H1 (cell line): ENCODE results near the gene KCTD3. TPM values are rescaled to one million over a fixed set of nuclear protein-coding genes. Genes with fewer than 3 reads are reported as not detected.

Source experiments
- CTCF ChIA-PET: fragments of 300-600 bp; sonication (Branson Sonifier 250); formaldehyde crosslinking; loops from one replicate; lab custom pipeline; 2021; ENCODE audit not compliant: partially characterized antibody; lab: Charles Lee
- POLR2A ChIA-PET: fragments of 300-600 bp; sonication (Branson Sonifier 250); formaldehyde crosslinking; loops from one replicate; lab custom pipeline; 2021; ENCODE audit warnings: inconsistent platforms; ENCODE audit not compliant: partially characterized antibody; lab: Charles Lee
- DNase-seq, 2 experiments: peaks; one replicate each; pipeline versions ENCODE4 v3.0.0 to v3.0.0-alpha.2; 2010 to 2022; ENCODE audit warnings: low spot score in 2 of 2, low read depth in 1 of 2, mixed read lengths in 1 of 2
- FAIRE-seq: peaks from 2 replicates; lab custom pipeline; 2011; peaks lifted over from hg19 to GRCh38; lab: Jason Lieb, UNC
- H2AFZ ChIP-seq: 2 replicates; pipeline ENCODE4 v1.8.1; 2012; ENCODE audit warnings: low read length, inconsistent platforms
- H2AK5ac ChIP-seq: 2 replicates; pipeline ENCODE4 v1.6.1; 2013; ENCODE audit warnings: low read depth, low read length
- H2BK120ac ChIP-seq: replicated peaks from 2 replicates; pipeline ENCODE3; 2013; ENCODE audit warnings: low read depth, low read length, inconsistent platforms
- H2BK12ac ChIP-seq: 2 replicates; pipeline ENCODE4 v1.6.1; 2013; ENCODE audit warnings: low read depth, low read length
- H2BK15ac ChIP-seq: 2 replicates; pipeline ENCODE4 v1.6.1; 2013; ENCODE audit warnings: low read length
- H2BK20ac ChIP-seq: 2 replicates; pipeline ENCODE4 v1.6.1; 2013; ENCODE audit warnings: low read length
- H2BK5ac ChIP-seq: 2 replicates; pipeline ENCODE4 v1.6.1; 2013; ENCODE audit warnings: low read depth, low read length
- H3K14ac ChIP-seq: 2 replicates; pipeline ENCODE4 v1.6.1; 2013; ENCODE audit warnings: inconsistent platforms; ENCODE audit not compliant: insufficient read length
- H3K18ac ChIP-seq: 2 replicates; pipeline ENCODE4 v1.6.1; 2013; ENCODE audit warnings: low read length; ENCODE audit errors: extremely low read depth
- H3K23ac ChIP-seq: 2 replicates; pipeline ENCODE4 v1.6.1; 2013; ENCODE audit warnings: inconsistent platforms; ENCODE audit not compliant: insufficient read length
- H3K23me2 ChIP-seq: 2 replicates; pipeline ENCODE4 v1.6.1; 2013; ENCODE audit warnings: low read depth, low read length
- H3K27ac ChIP-seq: 2 replicates; pipeline ENCODE4 v1.6.1; 2011; ENCODE audit warnings: low read depth, low read length, inconsistent platforms
- H3K27me3 ChIP-seq, 4 experiments: replicated peaks in 1 of 4; 1 replicate in 1 of 4; 2 replicates in 3 of 4; pipeline versions ENCODE4 v1.6.1 to v1.8.1; 2011 to 2013; ENCODE audit warnings: low read length in 3 of 4, mild to moderate bottlenecking in 3 of 4, inconsistent platforms in 2 of 4, mixed read lengths in 2 of 4, moderate library complexity in 1 of 4; ENCODE audit not compliant: control insufficient read depth in 3 of 4, insufficient read depth in 3 of 4; ENCODE audit errors: extremely low read depth in 1 of 4
- H3K36me3 ChIP-seq, 4 experiments: 2 replicates each; pipeline versions ENCODE4 v1.6.1 to v1.8.1; 2011 to 2013; ENCODE audit warnings: mild to moderate bottlenecking in 4 of 4, low read length in 3 of 4, moderate library complexity in 2 of 4, control low read depth in 1 of 4, inconsistent platforms in 1 of 4; ENCODE audit not compliant: insufficient read depth in 4 of 4, control insufficient read depth in 2 of 4
- H3K4ac ChIP-seq: replicated peaks from 2 replicates; pipeline ENCODE3; 2013; ENCODE audit warnings: low read length, low read depth, mixed read lengths, inconsistent platforms; ENCODE audit not compliant: insufficient read length
- H3K4me1 ChIP-seq, 4 experiments: replicated peaks in 1 of 4; 1 replicate in 1 of 4; 2 replicates in 3 of 4; pipeline versions ENCODE4 v1.6.1 to v1.8.1; 2011 to 2013; ENCODE audit warnings: low read length in 3 of 4, inconsistent platforms in 2 of 4, mixed read lengths in 1 of 4; ENCODE audit not compliant: insufficient read depth in 4 of 4, control insufficient read depth in 3 of 4
- H3K4me2 ChIP-seq, 2 experiments: 2 replicates each; pipeline versions ENCODE4 v1.6.1 to v1.8.1; 2011 to 2013; ENCODE audit warnings: low read depth in 2 of 2, low read length in 2 of 2, control low read depth in 1 of 2, inconsistent platforms in 1 of 2, mild to moderate bottlenecking in 1 of 2; ENCODE audit not compliant: insufficient read depth in 1 of 2
- H3K4me3 ChIP-seq, 4 experiments: fragments of 200-600, 300-600 bp in 1 of 4; sonication (generic), shearing (Covaris generic), sonication (Bioruptor Twin) in 1 of 4; 2 replicates each; pipeline versions ENCODE4 v1.5.1 to v1.8.1; 2011 to 2016; ENCODE audit warnings: low read length in 4 of 4, low read depth in 3 of 4, control low read depth in 2 of 4, inconsistent platforms in 2 of 4, mild to moderate bottlenecking in 2 of 4, mixed read lengths in 1 of 4, moderate library complexity in 1 of 4; ENCODE audit not compliant: insufficient read depth in 2 of 4; ENCODE audit errors: extremely low read depth in 1 of 4
- H3K56ac ChIP-seq: replicated peaks from 2 replicates; pipeline ENCODE3; 2013; ENCODE audit warnings: low read depth, mild to moderate bottlenecking, mixed read lengths, low read length, inconsistent platforms; ENCODE audit not compliant: insufficient read length
- H3K79me1 ChIP-seq: 2 replicates; pipeline ENCODE4 v1.6.1; 2013; ENCODE audit warnings: low read depth, low read length, control low read depth
- H3K79me2 ChIP-seq, 2 experiments: 2 replicates each; pipeline versions ENCODE4 v1.6.1 to v1.8.1; 2012 to 2013; ENCODE audit warnings: low read length in 2 of 2, mild to moderate bottlenecking in 2 of 2, inconsistent platforms in 1 of 2; ENCODE audit not compliant: insufficient read depth in 2 of 2, control insufficient read depth in 1 of 2
- H3K9ac ChIP-seq, 4 experiments: replicated peaks in 1 of 4; 1 replicate in 1 of 4; 2 replicates in 3 of 4; pipeline versions ENCODE4 v1.6.1 to v1.8.1; 2011 to 2013; ENCODE audit warnings: low read depth in 3 of 4, low read length in 3 of 4, control low read depth in 2 of 4, mild to moderate bottlenecking in 2 of 4, moderate library complexity in 2 of 4, inconsistent platforms in 1 of 4; ENCODE audit errors: extremely low read depth in 1 of 4
- H3K9me3 ChIP-seq, 2 experiments: 2 replicates each; pipeline versions ENCODE4 v1.6.1 to v1.8.1; 2012 to 2013; ENCODE audit warnings: mild to moderate bottlenecking in 2 of 2, moderate library complexity in 2 of 2, control low read depth in 1 of 2, inconsistent platforms in 1 of 2, low read depth in 1 of 2, low read length in 1 of 2, mixed read lengths in 1 of 2; ENCODE audit not compliant: insufficient read depth in 2 of 2
- H4K20me1 ChIP-seq, 2 experiments: replicated peaks in 1 of 2; 2 replicates each; pipeline versions ENCODE3 to v1.8.1; 2011 to 2013; ENCODE audit warnings: inconsistent platforms in 2 of 2, low read length in 2 of 2, mild to moderate bottlenecking in 1 of 2; ENCODE audit not compliant: insufficient read depth in 2 of 2, control insufficient read depth in 1 of 2
- H4K5ac ChIP-seq: 2 replicates; pipeline ENCODE4 v1.6.1; 2013; ENCODE audit warnings: low read length, low read depth, mixed read lengths, inconsistent platforms; ENCODE audit not compliant: insufficient read length
- H4K8ac ChIP-seq: 2 replicates; pipeline ENCODE4 v1.8.0; 2013; ENCODE audit warnings: mild to moderate bottlenecking, moderate library complexity, low read length, inconsistent platforms; ENCODE audit not compliant: insufficient read depth; ENCODE audit errors: extremely low read depth
- H4K91ac ChIP-seq: replicated peaks from 2 replicates; pipeline ENCODE3; 2013; ENCODE audit warnings: low read length, mixed read lengths, inconsistent platforms; ENCODE audit not compliant: insufficient read length
- ASH2L ChIP-seq: fragments of 200-600, 300-600 bp; sonication (generic); IDR thresholded peaks from one replicate; pipeline ENCODE4 v1.7.1; 2017; ENCODE audit warnings: low read length
- BRCA1 ChIP-seq: IDR thresholded peaks from 2 replicates; pipeline ENCODE4 v1.6.1; 2012; ENCODE audit warnings: low read depth, low read length, improper control_type of control experiment
- E2F6 ChIP-seq: IDR thresholded peaks from 2 replicates; pipeline ENCODE4 v1.6.1; 2012; ENCODE audit warnings: inconsistent platforms
- HDAC6 ChIP-seq: IDR thresholded peaks from one replicate; pipeline ENCODE4 v1.7.1; 2012; ENCODE audit warnings: low read depth, mild to moderate bottlenecking, inconsistent platforms, low read length, moderate library complexity
- KDM5A ChIP-seq: fragments of 200-600 bp; IDR thresholded peaks from 2 replicates; pipeline ENCODE4 v1.7.1; 2012; ENCODE audit warnings: mild to moderate bottlenecking, low read length, inconsistent platforms, mixed read lengths
- SRF ChIP-seq: IDR thresholded peaks from 2 replicates; pipeline ENCODE4 v1.6.1; 2011; ENCODE audit warnings: mild to moderate bottlenecking, low read depth, low read length, moderate library complexity
- WGBS, 2 experiments: shearing (Covaris generic) in 1 of 2; methylation state at CpG; one replicate each; pipeline versions ENCODE4 v1.1.6 to v1.1.7; 2013 to 2015; ENCODE audit warnings: low lambda C conversion rate in 2 of 2, mixed read lengths in 2 of 2, inconsistent platforms in 1 of 2, low coverage in 1 of 2, missing lambda C conversion rate in 1 of 2; ENCODE audit not compliant: insufficient replicate concordance in 2 of 2, insufficient coverage in 1 of 2, insufficient read length in 1 of 2; ENCODE audit errors: extremely low coverage in 1 of 2, missing lambda C conversion rate in 1 of 2; 5-methylcytosine and 5-hydroxymethylcytosine counted together
- polyA plus RNA-seq, 7 experiments: library from polyadenylated mRNA; depleted of rRNA in 3 of 7; stranded (reverse) in 5 of 7; unstranded in 2 of 7; fragments of >200 nt in 5 of 7; fragments of 200-250 nt in 2 of 7; gene quantifications; 1 replicate in 5 of 7; 2 replicates in 1 of 7; 4 replicates in 1 of 7; pipeline versions ENCODE4 v1.2.1 to v1.2.3, GENCODE V29; 2011 to 2013; ENCODE audit warnings: missing spikeins in 2 of 7, mixed read lengths in 2 of 7
- total RNA-seq: library from RNA; stranded (reverse); fragmentation: NEBNext Ultra II Directional; extraction: Animal tissue kit (Norgen Biotek cat#: 25700); gene quantifications from 2 replicates; pipeline ENCODE4 v1.2.1, GENCODE V29; 2021

The KCTD3 gene
- total and polyA plus RNA-seq, 2 of the 8 experiments (the other 6 are each of a cell fraction or from before 2014, with no cell fraction given) = 43.0 to 55.6 TPM

DNA sequence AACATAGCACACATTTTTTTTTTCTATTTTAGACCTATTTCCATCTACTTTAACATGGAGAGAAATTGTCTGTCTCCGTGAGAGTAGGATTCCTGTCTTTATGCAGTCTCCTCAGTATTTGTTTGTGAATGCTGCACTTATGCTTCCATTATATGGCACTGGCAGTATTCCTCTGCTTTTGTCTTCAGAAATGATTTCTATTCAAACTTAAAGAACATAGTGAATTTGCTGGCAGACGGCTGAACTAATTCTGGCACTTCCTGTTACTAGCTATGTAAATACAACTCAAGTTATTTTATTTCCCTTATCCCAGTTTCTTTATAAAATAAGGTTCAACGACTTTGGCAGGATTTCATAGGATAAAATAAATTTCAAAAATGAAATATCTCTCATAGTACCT lies 45.3 kb downstream of the KCTD3 start:
- no peaks in the 10 kb centered on the region for H4K20me1 ChIP-seq
- WGBS, 2 experiments = 93% methylated on average over 3 of the region's 3 CpGs; no CpG with 5 or more reads in 1 of the 2 experiments
- FAIRE-seq = no peak
- H2BK5ac ChIP-seq = no peak overlapping the region
- H3K79me2 ChIP-seq = peaks cover 0 to 12% of the 10 kb centered on the region in 2 experiments; a peak in 1 of 4 replicates
- peaks cover 0 to 44% (median 20%) of the 10 kb centered on the region in 4 experiments; a peak in 5 of 8 replicates for H3K36me3 ChIP-seq
- H3K27me3 ChIP-seq = no peaks in the 10 kb centered on the region
- no peak overlapping the region for H2BK20ac ChIP-seq
- H4K5ac ChIP-seq = no peak overlapping the region
- no peak overlapping the region for H2AFZ ChIP-seq
- no peak for DNase-seq
- no peak overlapping the region for H3K14ac ChIP-seq
- H2BK120ac ChIP-seq = no peak overlapping the region
- TF ChIP-seq SRF (no peak), HDAC6 (no peak), ASH2L (no peak), BRCA1 (no peak), KDM5A (no peak), E2F6 (no peak)
- TF ChIP-seq, all 59 proteins: peak for 0
- Histone ChIP-seq H3K23ac (no peak overlapping the region), H3K9ac (no peak overlapping the region), H3K79me1 (no peaks in the 10 kb centered on the region), H3K4ac (no peak overlapping the region), H4K91ac (no peak overlapping the region), H3K4me2 (no peak overlapping the region), H3K18ac (no peak overlapping the region), H3K56ac (no peak overlapping the region), H2BK12ac (no peak overlapping the region), H2BK15ac (no peak overlapping the region), H4K8ac (no peak overlapping the region), H3K9me3 (no peaks in the 10 kb centered on the region), H2AK5ac (no peak overlapping the region), H3K23me2 (no peaks in the 10 kb centered on the region), H3K4me3 (no peak overlapping the region), H3K4me1 (peaks cover 0 to 6% (median 0%) of the 10 kb centered on the region in 4 experiments; a peak in 1 of 7 replicates), H3K27ac (no peak overlapping the region)
- ChIA-PET CTCF (no interaction called here), POLR2A (no interaction called here)
